Upper lobe of left lung (tissue), 6 donors: ENCODE results near the gene GRIK1. TPM values are rescaled to one million over a fixed set of nuclear protein-coding genes. Genes with fewer than 3 reads are reported as not detected.

ENCODE experiments used
- ATAC-seq, 2 donors: fragments of 200-7000 bp; cut with Tn5 transposase; one replicate each; pipeline ENCODE4 v1.9.1; 2022; ENCODE audit warnings: mild to moderate bottlenecking in 2 of 2, moderate library complexity in 2 of 2; ENCODE audit not compliant: low FRiP score in 2 of 2
- DNase-seq, 2 donors: peaks; one replicate each; pipeline ENCODE4 v3.0.0-alpha.2; 2019 to 2020
- H3K27ac ChIP-seq, 4 donors: fragments of 200-600 bp; sonication (generic); one replicate each; pipeline ENCODE4 v1.5.1; 2016 to 2019
- H3K27me3 ChIP-seq, 4 donors: fragments of 200-600 bp; sonication (generic); one replicate each; pipeline ENCODE4 v1.5.1; 2017 to 2019
- H3K36me3 ChIP-seq, 4 donors: fragments of 200-600 bp; sonication (generic); one replicate each; pipeline ENCODE4 v1.5.1; 2016 to 2019
- H3K4me1 ChIP-seq, 4 donors: fragments of 200-600 bp; sonication (generic); one replicate each; pipeline ENCODE4 v1.5.1; 2018 to 2019
- H3K4me3 ChIP-seq, 4 donors: fragments of 200-600 bp; sonication (generic); one replicate each; pipeline ENCODE4 v1.5.1; 2017 to 2019; ENCODE audit warnings: mild to moderate bottlenecking in 2 of 4, moderate library complexity in 1 of 4
- H3K9me3 ChIP-seq, 4 donors: fragments of 200-600 bp; sonication (generic); one replicate each; pipeline ENCODE4 v1.5.1; 2018 to 2019
- CTCF ChIP-seq, 6 experiments: fragments of 450-650 bp in 4 of 6; fragments of 200-600 bp in 2 of 6; sonication (generic) in 2 of 6; IDR thresholded peaks; one replicate each; pipeline ENCODE4 v1.5.1; 2016 to 2019; ENCODE audit warnings: antibody characterized with exemption in 6 of 6
- EP300 ChIP-seq, 4 donors: sonication (generic); formaldehyde crosslinking; IDR thresholded peaks; one replicate each; pipeline ENCODE4 v1.5.1; 2017; ENCODE audit warnings: antibody characterized with exemption in 4 of 4, control low read depth in 2 of 4
- POLR2A ChIP-seq, 4 donors: fragments of 450-650 bp; IDR thresholded peaks; one replicate each; pipeline ENCODE4 v1.5.1; 2016 to 2017; ENCODE audit warnings: antibody characterized with exemption in 4 of 4, mild to moderate bottlenecking in 2 of 4
- POLR2AphosphoS5 ChIP-seq, 2 donors: sonication (generic); formaldehyde crosslinking; IDR thresholded peaks; one replicate each; pipeline ENCODE4 v1.5.1; 2017; ENCODE audit warnings: antibody characterized with exemption in 2 of 2
- WGBS, 2 donors: methylation state at CpG; one replicate each; pipeline ENCODE4 v1.1.5; 2017 to 2018; 5-methylcytosine and 5-hydroxymethylcytosine counted together
- total RNA-seq, 6 donors: library from RNA; depleted of rRNA in 4 of 6; stranded (reverse); fragments of >200 nt in 4 of 6; gene quantifications; one replicate each; pipeline versions ENCODE4 v1.1.0 to v1.2.1, GENCODE V29; 2016 to 2021
- donor health status: DM: no; HTN: no; CAD: no; lungs with moderate emphysema.
- donor health status: DM: no; HTN: yes; CAD: no; lungs with severe emphysema.

Gene GRIK1
- total RNA-seq, 6 donors from 2014 or later: 0.15 TPM; not detected in 5

- Histone ChIP-seq H3K36me3 (no peaks in the 10 kb centered on the region), H3K27ac (no peak overlapping the region), H3K27me3 (no peaks in the 10 kb centered on the region), H3K4me3 (no peak overlapping the region), H3K4me1 (no peaks in the 10 kb centered on the region), H3K9me3 (no peaks in the 10 kb centered on the region)
- 88% methylated on average over 7 of the region's 7 CpGs for WGBS, 2 donors
- TF ChIP-seq POLR2AphosphoS5 (IDR thresholded peaks at IDR 0.05) (no peak), POLR2A (IDR thresholded peaks at IDR 0.05) (no peak), CTCF (IDR thresholded peaks at IDR 0.05) (no peak), EP300 (IDR thresholded peaks at IDR 0.05) (no peak)
- ATAC-seq (no peak), DNase-seq (no peak)
Measured at GRCh38 chr21:29641635-29642550, 297.9 kb downstream of the GRIK1 start.

- ATAC-seq (no peak), DNase-seq (no peak)
- no peak overlapping the region for H3K27ac ChIP-seq
- TF ChIP-seq EP300 (IDR thresholded peaks at IDR 0.05): no peak
- TF ChIP-seq POLR2AphosphoS5 (IDR thresholded peaks at IDR 0.05): no peak
- no peak for TF ChIP-seq POLR2A (IDR thresholded peaks at IDR 0.05)
- no peak for TF ChIP-seq CTCF (IDR thresholded peaks at IDR 0.05)
- H3K4me3 ChIP-seq: no peak overlapping the region
- WGBS, 2 donors: 85 to 93% methylated on average over 5 of the region's 5 CpGs
- H3K4me1 ChIP-seq: no peaks in the 10 kb centered on the region
- no peaks in the 10 kb centered on the region for H3K9me3 ChIP-seq
- H3K27me3 ChIP-seq: no peaks in the 10 kb centered on the region
- H3K36me3 ChIP-seq: no peaks in the 10 kb centered on the region
Measured at GRCh38 chr21:29641001-29641634, 298.7 kb downstream of the GRIK1 start.

- WGBS, 2 donors: 42 to 51% methylated on average over 2 of the region's 2 CpGs
- no peaks in the 10 kb centered on the region for H3K36me3 ChIP-seq
- TF ChIP-seq CTCF (IDR thresholded peaks at IDR 0.05) (no peak), EP300 (IDR thresholded peaks at IDR 0.05) (no peak), POLR2A (IDR thresholded peaks at IDR 0.05) (no peak), POLR2AphosphoS5 (IDR thresholded peaks at IDR 0.05) (no peak)
- no peaks in the 10 kb centered on the region for H3K4me1 ChIP-seq
- ATAC-seq: peak in 1 of 2 donors; percentile 38
- H3K27me3 ChIP-seq: no peaks in the 10 kb centered on the region
- H3K4me3 ChIP-seq: no peak overlapping the region
- no peak for DNase-seq
- peak overlapping the region in 1 of 4 donors; percentile 31 for H3K27ac ChIP-seq
- no peaks in the 10 kb centered on the region for H3K9me3 ChIP-seq
Measured at GRCh38 chr21:29640080-29640508, 299.7 kb downstream of the GRIK1 start.

- Histone ChIP-seq H3K36me3 (no peaks in the 10 kb centered on the region), H3K27me3 (no peaks in the 10 kb centered on the region), H3K4me1 (no peaks in the 10 kb centered on the region), H3K9me3 (no peaks in the 10 kb centered on the region), H3K27ac (peak overlapping the region in 1 of 4 donors; percentile 31), H3K4me3 (no peak overlapping the region)
- TF ChIP-seq POLR2A (IDR thresholded peaks at IDR 0.05): no peak
- TF ChIP-seq EP300 (IDR thresholded peaks at IDR 0.05): no peak
- TF ChIP-seq CTCF (IDR thresholded peaks at IDR 0.05): no peak
- ATAC-seq (no peak), DNase-seq (no peak)
- 75 to 79% methylated on average over 5 of the region's 5 CpGs for WGBS, 2 donors
Measured at GRCh38 chr21:29639366-29640079, 300.3 kb downstream of the GRIK1 start.
